Panc1 (cell line): Measurements from ENCODE around the gene CSTF1.

Source experiments
- CTCF ChIP-seq: fragments of 450-650 bp; IDR thresholded peaks from 2 replicates; pipeline ENCODE4 v1.5.1; 2017; ENCODE audit warnings: mild to moderate bottlenecking
- POLR2AphosphoS5 ChIP-seq: IDR thresholded peaks from 2 replicates; pipeline ENCODE4 v1.6.1; 2012; ENCODE audit warnings: mild to moderate bottlenecking, low read depth, low read length, moderate library complexity
- REST ChIP-seq, 2 experiments: IDR thresholded peaks; 2 replicates each; pipeline ENCODE4 v1.6.1; 2011 to 2012; ENCODE audit warnings: low read depth in 2 of 2, control low read depth in 1 of 2, low read length in 1 of 2, mild to moderate bottlenecking in 1 of 2, moderate library complexity in 1 of 2; ENCODE audit not compliant: insufficient read depth in 1 of 2
- SIN3A ChIP-seq: IDR thresholded peaks from 2 replicates; pipeline ENCODE4 v1.6.1; 2012; ENCODE audit warnings: low read depth, mild to moderate bottlenecking, low read length, moderate library complexity, borderline replicate concordance; ENCODE audit not compliant: insufficient read depth

- TF ChIP-seq CTCF (no peak), SIN3A (no peak), REST (IDR thresholded peaks at IDR 0.05; ENCODE audit: insufficient read depth in 1 of 2, low read depth in 2 of 2, low read length in 1 of 2) (no peak), POLR2AphosphoS5 (no peak)
These were observed 20.5 kb downstream of the CSTF1 start for GRCh38 chr20:56412949-56413348.
